HepG2 (cell line): Measurements from ENCODE around the gene FAM124A. TPM values are rescaled to one million over a fixed set of nuclear protein-coding genes. Genes with fewer than 3 reads are reported as not detected.

Experiments
- ATAC-seq: fragments of 200-7000 bp; cut with Tn5 transposase; 3 replicates; pipeline ENCODE4 v1.9.1; 2020; ENCODE audit warnings: mild to moderate bottlenecking, moderate library complexity
- BruUV-seq: library from RNA; stranded (reverse); fragments of 400-500 nt; replicated peaks from 2 replicates; lab custom pipeline; 2021; lab: Mats Ljungman, UMichigan
- CTCF ChIA-PET: fragments of 300-600 bp; formaldehyde crosslinking; extraction: SDS; loops from one replicate; lab custom pipeline; 2021; ENCODE audit warnings: low total read pairs, inconsistent platforms, low intra/inter-chr PET ratio; lab: Yijun Ruan, JAX
- POLR2A ChIA-PET: fragments of 350-600 bp; sonication (Branson Sonifier 250); formaldehyde crosslinking; loops from one replicate; lab custom pipeline; 2020; ENCODE audit warnings: antibody characterized with exemption, inconsistent platforms; lab: Yijun Ruan, JAX
- DNase-seq: peaks from one replicate; pipeline ENCODE4 v3.0.0-alpha.2; 2015; ENCODE audit warnings: low spot score
- FAIRE-seq: peaks from 3 replicates; lab custom pipeline; 2011; peaks lifted over from hg19 to GRCh38; lab: Jason Lieb, UNC
- H2AFZ ChIP-seq: one replicate; pipeline ENCODE4 v1.6.1; 2011; ENCODE audit warnings: low read length, inconsistent platforms
- H3K27ac ChIP-seq: fragments of 300-600 bp; 3 replicates; pipeline ENCODE4 v1.8.0; 2011; ENCODE audit warnings: mixed run types, mild to moderate bottlenecking, mixed read lengths, low read length, inconsistent platforms; ENCODE audit not compliant: insufficient read depth; ENCODE audit errors: extremely low read length
- H3K27me3 ChIP-seq, 2 experiments: fragments of 200-600 bp in 1 of 2; 2 replicates in 1 of 2; 3 replicates in 1 of 2; pipeline versions ENCODE4 v1.6.0 to v1.8.0; 2011; ENCODE audit warnings: low read length in 2 of 2, mild to moderate bottlenecking in 2 of 2, moderate library complexity in 2 of 2, inconsistent platforms in 1 of 2; ENCODE audit not compliant: insufficient read depth in 2 of 2, control insufficient read depth in 1 of 2
- H3K36me3 ChIP-seq, 2 experiments: fragments of 200-600 bp in 1 of 2; replicated peaks in 1 of 2; 2 replicates in 1 of 2; 3 replicates in 1 of 2; pipeline versions ENCODE4 v1.5.1 to v1.8.0; 2011; ENCODE audit warnings: low read length in 2 of 2, inconsistent platforms in 1 of 2; ENCODE audit not compliant: insufficient read depth in 2 of 2, control insufficient read depth in 1 of 2
- H3K4me1 ChIP-seq: 2 replicates; pipeline ENCODE4 v1.5.1; 2012; ENCODE audit warnings: low read length, inconsistent platforms; ENCODE audit not compliant: insufficient read depth
- H3K4me2 ChIP-seq: 2 replicates; pipeline ENCODE4 v1.6.0; 2011; ENCODE audit warnings: low read depth, low read length, inconsistent platforms
- H3K4me3 ChIP-seq, 3 experiments: fragments of 200-600 bp in 1 of 3; sonication (generic), shearing (Covaris generic) in 1 of 3; replicated peaks in 1 of 3; 2 replicates each; pipeline ENCODE4 v1.5.1; 2011 to 2016; ENCODE audit warnings: low read length in 3 of 3, inconsistent platforms in 2 of 3, low read depth in 2 of 3, mild to moderate bottlenecking in 2 of 3, control low read depth in 1 of 3, mixed read lengths in 1 of 3; ENCODE audit not compliant: insufficient read depth in 1 of 3
- H3K79me2 ChIP-seq: one replicate; pipeline ENCODE4 v1.6.1; 2011; ENCODE audit warnings: low read length, inconsistent platforms; ENCODE audit not compliant: insufficient read depth
- H3K9ac ChIP-seq: 2 replicates; pipeline ENCODE4 v1.6.0; 2011; ENCODE audit warnings: mild to moderate bottlenecking, low read depth, low read length, inconsistent platforms; ENCODE audit not compliant: insufficient read depth
- H3K9me3 ChIP-seq: 2 replicates; pipeline ENCODE4 v1.5.1; 2012; ENCODE audit warnings: mild to moderate bottlenecking, low read length
- H4K20me1 ChIP-seq: 2 replicates; pipeline ENCODE4 v1.6.0; 2011; ENCODE audit warnings: inconsistent platforms, mild to moderate bottlenecking, low read length, moderate library complexity; ENCODE audit not compliant: insufficient read depth
- HMG20B ChIP-seq: conservative IDR thresholded peaks from 2 replicates; pipeline ENCODE4 v1.6.1; 2016; ENCODE audit warnings: missing genetic modification reagents, missing compliant biosample characterization
- KDM5A ChIP-seq: fragments of 200-600 bp; sonication (generic); IDR thresholded peaks from 2 replicates; pipeline ENCODE4 v1.7.0; 2018; ENCODE audit warnings: antibody characterized with exemption, mild to moderate bottlenecking, low read length, borderline replicate concordance
- ZBTB43 ChIP-seq: sonication (generic); formaldehyde crosslinking; conservative IDR thresholded peaks from 2 replicates; pipeline ENCODE4 v1.4.0; 2020; ENCODE audit warnings: missing genetic modification reagents
- ZNF407 ChIP-seq: sonication (generic); formaldehyde crosslinking; IDR thresholded peaks from one replicate; pipeline ENCODE4 v1.5.1; 2020; ENCODE audit warnings: mild to moderate bottlenecking, missing genetic modification reagents; ENCODE audit errors: not compliant biosample characterization
- ZNF431 ChIP-seq: sonication (generic); formaldehyde crosslinking; IDR thresholded peaks from 2 replicates; pipeline ENCODE4 v1.9.0; 2022; ENCODE audit warnings: missing genetic modification reagents, low read depth, mild to moderate bottlenecking, borderline replicate concordance
- ZNF607 ChIP-seq: sonication (generic); formaldehyde crosslinking; IDR thresholded peaks from 2 replicates; pipeline ENCODE4 v1.5.1; 2020; ENCODE audit warnings: missing genetic modification reagents, mild to moderate bottlenecking, borderline replicate concordance
- ZNF773 ChIP-seq: sonication (generic); formaldehyde crosslinking; IDR thresholded peaks from 2 replicates; pipeline ENCODE4 v1.4.0; 2020; ENCODE audit warnings: missing genetic modification reagents, borderline replicate concordance
- WGBS: methylation state at CpG from one replicate; pipeline ENCODE4 v1.1.6; 2017; ENCODE audit warnings: low lambda C conversion rate; 5-methylcytosine and 5-hydroxymethylcytosine counted together
- in situ Hi-C: cut with HindIII; loops from 2 replicates; pipeline ENCODE4 v1.10.0; 2017; ENCODE audit warnings: low pct_unique_long_range_greater_than_20kb; ENCODE audit not compliant: extremely low pct_ligation_motif_present
- intact Hi-C: fragments of 100-400 bp; cut with micrococcal nuclease; formaldehyde crosslinking; loops from one replicate; pipeline ENCODE4 v1.10.0; 2022; ENCODE audit not compliant: unreplicated experiment
- polyA plus RNA-seq, 8 experiments: library from polyadenylated mRNA; depleted of rRNA in 3 of 8; stranded (reverse) in 7 of 8; unstranded in 1 of 8; fragments of >200 nt; fragmentation: Illumina TruSeq in 4 of 8; extraction: Trizol in 4 of 8; gene quantifications; 2 replicates each; pipeline versions ENCODE4 v1.2.1 to v1.2.3, GENCODE V29; 2011 to 2016; ENCODE audit warnings: low read depth in 4 of 8, missing spikeins in 1 of 8, mixed read lengths in 1 of 8; ENCODE audit not compliant: insufficient read depth in 1 of 8
- total RNA-seq, 5 experiments: library from RNA; depleted of rRNA; stranded (reverse); fragments of >200 nt; fragmentation: Illumina TruSeq; extraction: Trizol; gene quantifications; 2 replicates each; pipeline ENCODE4 v1.2.3, GENCODE V29; 2016; ENCODE audit warnings: low read depth in 1 of 5
- TF ChIP-seq, protein P1 (sequence below): sonication (generic); formaldehyde crosslinking; IDR thresholded peaks from 2 replicates; pipeline ENCODE4 v1.8.1; 2023; ENCODE audit warnings: mild to moderate bottlenecking, inconsistent platforms, moderate library complexity, missing genetic modification reagents, borderline replicate concordance
- TF ChIP-seq, protein P2 (sequence below): conservative IDR thresholded peaks from 2 replicates; pipeline ENCODE4 v1.6.1; 2018; ENCODE audit warnings: missing genetic modification reagents

Gene FAM124A
- total and polyA plus RNA-seq, 2 of the 13 experiments (the other 11 are each of a cell fraction or from before 2014, with no cell fraction given), result not detected

GRCh38 chr13:51330791-51331190, 108.6 kb downstream of the FAM124A start:
- no peak for DNase-seq
- POLR2A ChIA-PET, result no interaction called here
- no peak overlapping the region for H3K27ac ChIP-seq
- no peak for FAIRE-seq
- CTCF ChIA-PET, result no interaction called here
- TF ChIP-seq ZNF431 (CRISPR knock-in tag) (no peak), KDM5A (no peak), ZBTB43 (CRISPR knock-in tag) (no peak), ZNF607 (CRISPR knock-in tag) (no peak), ZNF773 (CRISPR knock-in tag) (no peak), ZNF407 (CRISPR knock-in tag) (no peak), HMG20B (CRISPR knock-in tag) (no peak)
- TF ChIP-seq, protein P1, sequence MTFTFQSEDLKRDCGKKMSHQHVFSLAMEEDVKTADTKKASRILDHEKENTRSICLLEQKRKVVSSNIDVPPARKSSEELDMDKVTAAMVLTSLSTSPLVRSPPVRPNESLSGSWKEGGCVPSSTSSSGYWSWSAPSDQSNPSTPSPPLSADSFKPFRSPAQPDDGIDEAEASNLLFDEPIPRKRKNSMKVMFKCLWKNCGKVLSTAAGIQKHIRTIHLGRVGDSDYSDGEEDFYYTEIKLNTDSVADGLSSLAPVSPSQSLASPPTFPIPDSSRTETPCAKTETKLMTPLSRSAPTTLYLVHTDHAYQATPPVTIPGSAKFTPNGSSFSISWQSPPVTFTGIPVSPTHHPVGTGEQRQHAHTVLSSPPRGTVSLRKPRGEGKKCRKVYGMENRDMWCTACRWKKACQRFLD (CRISPR knock-in tag), result no peak
- TF ChIP-seq, protein P2, sequence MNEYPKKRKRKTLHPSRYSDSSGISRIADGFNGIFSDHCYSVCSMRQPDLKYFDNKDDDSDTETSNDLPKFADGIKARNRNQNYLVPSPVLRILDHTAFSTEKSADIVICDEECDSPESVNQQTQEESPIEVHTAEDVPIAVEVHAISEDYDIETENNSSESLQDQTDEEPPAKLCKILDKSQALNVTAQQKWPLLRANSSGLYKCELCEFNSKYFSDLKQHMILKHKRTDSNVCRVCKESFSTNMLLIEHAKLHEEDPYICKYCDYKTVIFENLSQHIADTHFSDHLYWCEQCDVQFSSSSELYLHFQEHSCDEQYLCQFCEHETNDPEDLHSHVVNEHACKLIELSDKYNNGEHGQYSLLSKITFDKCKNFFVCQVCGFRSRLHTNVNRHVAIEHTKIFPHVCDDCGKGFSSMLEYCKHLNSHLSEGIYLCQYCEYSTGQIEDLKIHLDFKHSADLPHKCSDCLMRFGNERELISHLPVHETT, result no peak
- TF ChIP-seq, all 625 proteins: peak for 0
- no peak for ATAC-seq
- Histone ChIP-seq H3K4me3 (no peak overlapping the region), H3K4me2 (no peak overlapping the region), H3K79me2 (no peaks in the 10 kb centered on the region), H3K9me3 (no peaks in the 10 kb centered on the region), H3K4me1 (no peaks in the 10 kb centered on the region), H3K9ac (no peak overlapping the region), H2AFZ (no peak overlapping the region), H3K36me3 (no peaks in the 10 kb centered on the region), H4K20me1 (no peaks in the 10 kb centered on the region), H3K27me3 (no peaks in the 10 kb centered on the region)
- intact Hi-C loops, result no loop called here
- in situ Hi-C loops, result no loop called here
- 26% methylated on average over 3 of the region's 3 CpGs for WGBS
- BruUV-seq, result no TSS peak
